BLaER1 treated with 17β-estradiol and CSF1 and Interleukin-3, amounts not matched to agents 10 nM and 100 nM (cell line): ENCODE results near the gene ZNF592.

Experiments
- H3K27ac ChIP-seq, 11 experiments: shearing (Covaris generic); formaldehyde crosslinking; 2 replicates each; pipeline ENCODE4 v1.8.1; 2022
- H3K27me3 ChIP-seq, 11 experiments: shearing (Covaris generic); formaldehyde crosslinking; 2 replicates each; pipeline ENCODE4 v1.8.1; 2022
- H3K36me3 ChIP-seq, 11 experiments: shearing (Covaris generic); formaldehyde crosslinking; 2 replicates each; pipeline ENCODE4 v1.8.1; 2022
- H3K4me1 ChIP-seq, 10 experiments: shearing (Covaris generic); formaldehyde crosslinking; 2 replicates each; pipeline ENCODE4 v1.8.1; 2022
- H3K4me2 ChIP-seq, 11 experiments: shearing (Covaris generic); formaldehyde crosslinking; 2 replicates each; pipeline ENCODE4 v1.8.1; 2022
- H3K4me3 ChIP-seq, 10 experiments: shearing (Covaris generic); formaldehyde crosslinking; 2 replicates each; pipeline ENCODE4 v1.8.1; 2022
- H3K9ac ChIP-seq, 11 experiments: shearing (Covaris generic); formaldehyde crosslinking; 2 replicates each; pipeline ENCODE4 v1.8.1; 2022
- H3K9me3 ChIP-seq, 11 experiments: shearing (Covaris generic); formaldehyde crosslinking; replicated peaks in 1 of 11; 2 replicates each; pipeline ENCODE4 v1.8.1; 2022
- H4K20me1 ChIP-seq, 11 experiments: shearing (Covaris generic); formaldehyde crosslinking; 2 replicates each; pipeline ENCODE4 v1.8.1; 2022
- Cebpa-rat ChIP-seq, 11 experiments: shearing (Covaris generic); IDR thresholded peaks; 2 replicates each; pipeline ENCODE4 v1.8.1; 2022

The ZNF592 gene

DNA sequence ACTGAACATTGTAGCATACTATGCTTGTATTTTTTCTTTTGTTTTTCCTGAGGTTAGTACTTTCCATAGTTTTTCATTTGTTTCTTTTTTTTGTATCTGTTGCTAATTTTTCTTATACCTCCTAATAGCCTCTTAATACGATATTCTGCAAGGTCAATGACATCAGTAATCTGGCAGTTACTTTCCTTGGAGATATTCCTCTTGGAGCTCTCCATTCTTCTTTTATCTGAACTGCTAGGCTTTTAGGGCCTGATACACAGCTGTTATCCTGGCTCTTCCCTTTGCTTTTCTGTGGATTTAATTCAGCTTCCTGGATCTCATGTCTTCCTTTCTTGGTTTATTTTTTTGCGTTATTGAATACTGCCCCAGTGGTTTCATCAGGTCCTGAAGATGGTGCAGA, 81.6 kb downstream of the ZNF592 start:
- Histone ChIP-seq H4K20me1 (no peaks in the 10 kb centered on the region), H3K27me3 (no peaks in the 10 kb centered on the region), H3K27ac (no peak overlapping the region), H3K4me3 (no peak overlapping the region), H3K36me3 (no peaks in the 10 kb centered on the region), H3K9me3 (no peaks in the 10 kb centered on the region), H3K4me2 (no peak overlapping the region), H3K9ac (no peak overlapping the region), H3K4me1 (peaks cover 0 to 25% (median 6%) of the 10 kb centered on the region in 10 experiments; a peak in 10 of 20 replicates)
- TF ChIP-seq Cebpa-rat (IDR thresholded peaks at IDR 0.05): no peak

DNA sequence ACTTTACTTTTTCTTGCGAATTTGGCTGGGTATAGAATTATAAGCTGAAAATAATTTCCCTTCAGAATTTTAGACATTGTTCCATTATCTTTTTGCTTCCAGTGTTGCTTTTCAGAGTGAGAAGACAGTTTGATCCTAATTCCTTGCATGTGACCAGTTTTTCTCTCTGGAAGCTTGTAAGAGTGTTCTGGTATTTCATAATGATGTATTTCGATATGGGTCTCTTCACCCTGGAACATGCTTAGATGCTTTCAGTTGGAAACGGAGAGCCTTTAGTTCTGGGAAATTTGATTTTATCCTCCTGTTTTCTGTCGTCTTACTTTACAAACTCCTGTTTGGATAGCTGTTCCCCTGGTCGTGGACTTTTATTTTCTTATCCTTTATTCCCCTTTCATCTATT, 82.6 kb downstream of the ZNF592 start:
- no peaks in the 10 kb centered on the region for H3K9me3 ChIP-seq
- no peaks in the 10 kb centered on the region for H3K27me3 ChIP-seq
- H3K4me2 ChIP-seq: no peak overlapping the region
- H3K9ac ChIP-seq: no peak overlapping the region
- TF ChIP-seq Cebpa-rat (IDR thresholded peaks at IDR 0.05): no peak
- no peak overlapping the region for H3K4me3 ChIP-seq
- H3K27ac ChIP-seq: no peak overlapping the region
- peaks cover 0 to 28% (median 9%) of the 10 kb centered on the region in 10 experiments; a peak in 11 of 20 replicates for H3K4me1 ChIP-seq
- no peaks in the 10 kb centered on the region for H3K36me3 ChIP-seq
- no peaks in the 10 kb centered on the region for H4K20me1 ChIP-seq

DNA sequence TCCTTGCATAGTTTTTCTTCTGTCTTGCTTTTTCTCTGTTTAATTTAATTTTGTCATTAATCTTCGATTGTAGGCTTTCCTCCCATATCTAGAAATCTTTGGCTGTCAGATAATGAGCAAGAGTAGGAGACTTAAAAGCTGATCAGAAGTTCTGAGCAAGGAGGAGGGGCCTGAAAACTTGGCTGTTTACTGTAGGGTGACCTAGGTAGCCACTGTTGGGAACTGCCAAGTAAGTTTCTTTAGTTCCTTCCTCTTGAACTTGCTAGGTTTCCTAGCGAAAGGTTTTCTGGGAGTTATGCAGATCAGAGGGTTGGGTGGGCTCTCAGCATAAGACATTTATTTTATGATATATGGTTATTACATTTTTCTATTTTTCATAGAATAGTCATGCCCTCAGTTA, 83.2 kb downstream of the ZNF592 start:
- no peak for TF ChIP-seq Cebpa-rat (IDR thresholded peaks at IDR 0.05)
- no peak overlapping the region for H3K4me2 ChIP-seq
- no peak overlapping the region for H3K27ac ChIP-seq
- peaks cover 0 to 34% (median 14%) of the 10 kb centered on the region in 10 experiments; a peak in 18 of 20 replicates for H3K4me1 ChIP-seq
- no peak overlapping the region for H3K4me3 ChIP-seq
- H3K36me3 ChIP-seq: no peaks in the 10 kb centered on the region
- no peaks in the 10 kb centered on the region for H4K20me1 ChIP-seq
- no peaks in the 10 kb centered on the region for H3K9me3 ChIP-seq
- H3K9ac ChIP-seq: no peak overlapping the region
- no peaks in the 10 kb centered on the region for H3K27me3 ChIP-seq

DNA sequence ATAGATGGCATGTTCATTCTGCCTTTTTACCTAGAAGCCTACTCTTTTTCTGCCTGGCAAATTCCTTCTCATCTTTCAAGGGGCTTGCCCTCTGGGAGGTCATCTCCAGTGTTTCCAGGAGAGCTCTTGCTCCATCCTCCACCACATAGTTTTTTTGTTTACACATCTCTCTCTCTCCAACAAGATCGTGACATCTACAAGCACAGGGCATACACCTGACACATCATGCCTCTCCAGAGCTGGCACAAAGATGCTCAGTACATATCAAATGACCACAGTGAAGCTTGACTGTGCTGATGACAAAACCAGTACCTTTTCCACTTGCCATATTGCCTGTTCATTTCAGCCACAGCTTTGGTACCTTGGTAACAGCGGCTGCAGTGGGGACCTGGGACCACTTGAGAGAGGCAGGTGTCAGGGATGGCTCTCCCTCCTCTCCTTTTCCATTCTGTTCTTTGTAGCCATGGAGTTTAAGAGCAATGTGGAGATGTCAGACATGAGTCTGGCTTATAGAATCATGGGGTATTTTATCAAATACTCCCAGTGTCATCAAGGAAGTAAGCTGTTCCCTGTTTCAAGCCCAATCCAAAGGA, 84.2 kb downstream of the ZNF592 start:
- no peaks in the 10 kb centered on the region for H4K20me1 ChIP-seq
- H3K36me3 ChIP-seq: no peaks in the 10 kb centered on the region
- peaks cover 5 to 43% (median 24%) of the 10 kb centered on the region in 10 experiments; a peak in 18 of 20 replicates for H3K4me1 ChIP-seq
- H3K9me3 ChIP-seq: no peaks in the 10 kb centered on the region
- H3K4me3 ChIP-seq: no peak overlapping the region
- H3K27me3 ChIP-seq: no peaks in the 10 kb centered on the region
- H3K4me2 ChIP-seq: no peak overlapping the region
- H3K9ac ChIP-seq: no peak overlapping the region
- no peak for TF ChIP-seq Cebpa-rat (IDR thresholded peaks at IDR 0.05)
- no peak overlapping the region for H3K27ac ChIP-seq

GRCh38 chr15:84833447-84834228, 85.2 kb downstream of the ZNF592 start:
- no peak overlapping the region for H3K9ac ChIP-seq
- no peak overlapping the region for H3K27ac ChIP-seq
- no peaks in the 10 kb centered on the region for H3K27me3 ChIP-seq
- TF ChIP-seq Cebpa-rat (IDR thresholded peaks at IDR 0.05): no peak
- no peaks in the 10 kb centered on the region for H4K20me1 ChIP-seq
- peak overlapping the region in 6 of 11 experiments; percentile 6 to 70 (median 52); a peak in 8 of 22 replicates for H3K4me2 ChIP-seq
- H3K36me3 ChIP-seq: no peaks in the 10 kb centered on the region
- H3K4me1 ChIP-seq: peaks cover 5 to 44% (median 25%) of the 10 kb centered on the region in 10 experiments; a peak in 18 of 20 replicates
- no peaks in the 10 kb centered on the region for H3K9me3 ChIP-seq
- H3K4me3 ChIP-seq: no peak overlapping the region

- Histone ChIP-seq H3K9me3 (no peaks in the 10 kb centered on the region), H4K20me1 (no peaks in the 10 kb centered on the region), H3K4me2 (peak overlapping the region in 4 of 11 experiments; percentile 31 to 70 (median 55); a peak in 4 of 22 replicates), H3K4me1 (peaks cover 10 to 48% (median 28%) of the 10 kb centered on the region in 10 experiments; a peak in 18 of 20 replicates), H3K36me3 (no peaks in the 10 kb centered on the region), H3K9ac (no peak overlapping the region), H3K27ac (no peak overlapping the region), H3K27me3 (no peaks in the 10 kb centered on the region), H3K4me3 (no peak overlapping the region)
- no peak for TF ChIP-seq Cebpa-rat (IDR thresholded peaks at IDR 0.05)
These were observed 86.0 kb downstream of the ZNF592 start for GRCh38 chr15:84834229-84834955.

DNA sequence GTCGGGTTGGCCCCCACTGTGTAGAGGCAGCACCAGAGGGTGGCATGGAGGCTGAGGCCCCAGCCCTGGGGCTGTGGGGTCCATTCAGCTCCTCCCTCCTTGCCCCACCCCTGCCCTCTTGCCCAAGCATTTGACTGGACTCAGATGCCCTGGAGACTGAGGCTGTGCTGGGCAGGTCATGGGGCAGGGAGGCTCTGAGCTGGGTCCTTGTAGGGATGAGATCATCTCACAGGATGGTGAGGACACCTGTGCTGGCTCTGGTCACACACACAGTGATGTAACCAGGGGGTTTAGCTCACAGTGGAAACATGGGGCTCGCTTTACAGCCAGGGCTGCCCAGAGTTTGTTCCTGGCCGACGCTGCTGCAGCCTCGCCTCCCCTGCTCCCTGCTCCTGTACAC, 86.6 kb downstream of the ZNF592 start:
- Histone ChIP-seq H3K4me2 (peak overlapping the region in 1 of 11 experiments; percentile 70; a peak in 2 of 22 replicates), H3K4me3 (no peak overlapping the region), H3K9me3 (no peaks in the 10 kb centered on the region), H3K4me1 (peaks cover 10 to 54% (median 28%) of the 10 kb centered on the region in 10 experiments; a peak in 18 of 20 replicates), H3K27ac (no peak overlapping the region; a peak in 1 of 22 replicates), H3K27me3 (no peaks in the 10 kb centered on the region), H3K9ac (no peak overlapping the region), H4K20me1 (no peaks in the 10 kb centered on the region), H3K36me3 (no peaks in the 10 kb centered on the region)
- TF ChIP-seq Cebpa-rat (IDR thresholded peaks at IDR 0.05): no peak

GRCh38 chr15:84835661-84836337, 87.4 kb downstream of the ZNF592 start:
- H3K36me3 ChIP-seq: no peaks in the 10 kb centered on the region
- TF ChIP-seq Cebpa-rat (IDR thresholded peaks at IDR 0.05): no peak

More at GRCh38 chr15:84835661-84836337, 87.4 kb downstream of the ZNF592 start:
- H3K4me3 ChIP-seq: no peak overlapping the region
- no peaks in the 10 kb centered on the region for H3K9me3 ChIP-seq
- H3K27me3 ChIP-seq: no peaks in the 10 kb centered on the region
- no peaks in the 10 kb centered on the region for H4K20me1 ChIP-seq
- peaks cover 17 to 63% (median 35%) of the 10 kb centered on the region in 10 experiments for H3K4me1 ChIP-seq
- no peak overlapping the region for H3K9ac ChIP-seq
- H3K4me2 ChIP-seq: peak overlapping the region in 3 of 11 experiments; percentile 52 to 68 (median 58); a peak in 4 of 22 replicates
- peak overlapping the region in 6 of 11 experiments; percentile 10 to 57 (median 44); a peak in 6 of 22 replicates for H3K27ac ChIP-seq
